Stimulated activated CD4-positive, alpha-beta T cell treated with anti-CD3 and anti-CD28 coated beads, Interleukin-15, amount 100 ng/mL, for 1 hour (primary cell): ENCODE data around the gene PDZRN3.

ENCODE experiments used
- DNase-seq, 2 donors: peaks; one replicate each; pipeline ENCODE4 v3.0.0-alpha.2; 2020; ENCODE audit warnings: low read depth in 1 of 2, low spot score in 1 of 2

PDZRN3 gene

DNA sequence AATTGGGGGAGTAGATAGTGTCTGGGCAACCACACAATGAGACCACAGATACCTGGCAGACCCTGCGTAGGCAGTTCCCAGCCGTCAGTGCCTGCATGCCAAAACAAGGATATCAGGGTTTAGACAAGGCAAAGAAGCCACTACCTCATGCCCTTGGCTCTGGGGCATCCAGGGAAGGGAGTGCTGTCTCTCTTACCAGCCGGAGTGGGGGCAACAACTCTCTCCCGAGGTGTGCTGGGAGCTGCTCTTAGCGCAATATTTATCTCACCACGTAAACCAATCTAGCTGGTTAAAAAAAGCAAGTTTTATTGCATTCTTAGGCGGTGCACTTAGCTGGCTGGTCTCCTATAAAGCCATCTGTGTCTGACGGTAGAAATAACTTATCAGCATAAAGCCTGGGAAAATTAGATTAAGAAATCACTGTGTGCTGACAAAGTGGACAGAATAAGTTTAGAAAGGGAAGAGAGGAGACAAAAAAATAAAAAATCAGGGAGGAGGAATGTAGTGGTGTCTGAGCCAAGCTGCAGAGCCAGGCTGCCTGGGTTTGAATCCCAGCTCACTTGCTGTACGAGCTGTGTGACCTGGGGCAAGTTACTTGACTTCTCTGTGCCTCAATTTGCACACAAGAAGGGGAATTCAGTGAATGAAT lies 273.2 kb downstream of the PDZRN3 start:
- no peak for DNase-seq

- no peak for DNase-seq
These were observed 273.7 kb downstream of the PDZRN3 start for GRCh38 chr3:73350996-73351395.

- no peak for DNase-seq
These were observed 275.1 kb downstream of the PDZRN3 start for GRCh38 chr3:73349657-73350056.

DNA sequence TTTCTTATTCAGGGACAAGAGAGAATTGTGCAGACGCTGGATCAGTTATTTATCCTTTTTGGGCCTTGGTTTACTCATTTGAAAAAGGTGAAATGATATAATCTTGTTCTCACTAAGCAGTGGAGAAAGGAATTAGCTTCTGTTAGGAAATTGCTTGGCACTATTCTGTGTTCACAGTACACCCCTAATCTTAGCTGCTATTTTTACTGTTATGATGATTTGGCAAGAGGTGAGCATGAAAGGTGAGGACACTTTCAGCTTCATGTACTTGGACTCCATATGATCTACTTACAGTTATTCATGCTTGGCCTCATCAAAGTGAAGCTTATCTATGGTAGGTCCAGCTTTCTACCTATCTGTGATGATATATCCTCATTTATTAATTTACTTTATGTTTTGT lies 282.7 kb downstream of the PDZRN3 start:
- no peak for DNase-seq

DNA sequence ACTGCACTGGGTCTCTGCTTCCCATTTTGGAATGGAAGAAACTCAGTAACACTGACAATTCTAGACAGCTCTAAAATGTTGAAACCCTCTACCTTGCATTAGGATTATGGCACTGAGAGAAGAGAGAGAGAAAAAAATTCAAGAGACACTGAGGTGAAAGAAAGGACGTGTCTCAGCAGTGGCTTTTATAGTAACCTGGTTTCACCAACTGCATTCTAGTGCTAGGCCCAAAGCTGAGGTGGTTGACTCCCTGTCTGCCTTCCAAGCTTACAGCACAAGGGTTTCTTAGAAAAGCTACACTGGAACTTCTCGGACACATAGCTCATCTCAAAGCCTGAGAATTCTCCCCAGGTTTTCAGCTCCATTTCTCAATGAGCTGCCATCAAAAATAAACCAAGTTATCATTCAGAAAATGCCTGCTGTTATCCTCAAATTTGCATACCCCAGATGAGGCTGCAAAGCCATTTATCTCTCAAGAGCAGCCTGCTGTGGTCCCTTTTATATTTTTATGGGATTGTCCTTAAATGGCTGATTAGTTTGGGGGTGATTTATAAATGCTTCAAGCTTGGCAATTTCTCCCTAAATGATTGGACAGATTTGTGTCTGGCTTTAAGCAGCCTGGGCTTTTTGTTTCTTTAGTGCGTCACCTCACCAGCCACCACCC lies 283.3 kb downstream of the PDZRN3 start:
- no peak for DNase-seq

GRCh38 chr3:73332558-73332957 lies 292.2 kb downstream of the PDZRN3 start:
- DNase-seq = no peak
